Measurements from ENCODE around the gene POLR3A. TPM values are rescaled to one million over a fixed set of nuclear protein-coding genes. Genes with fewer than 3 reads are reported as not detected.

POLR3A gene
- total and polyA plus RNA-seq, 2 of the 13 experiments (the other 11 are each of a cell fraction or from before 2014, with no cell fraction given) = 13.6 to 19.2 TPM

DNA sequence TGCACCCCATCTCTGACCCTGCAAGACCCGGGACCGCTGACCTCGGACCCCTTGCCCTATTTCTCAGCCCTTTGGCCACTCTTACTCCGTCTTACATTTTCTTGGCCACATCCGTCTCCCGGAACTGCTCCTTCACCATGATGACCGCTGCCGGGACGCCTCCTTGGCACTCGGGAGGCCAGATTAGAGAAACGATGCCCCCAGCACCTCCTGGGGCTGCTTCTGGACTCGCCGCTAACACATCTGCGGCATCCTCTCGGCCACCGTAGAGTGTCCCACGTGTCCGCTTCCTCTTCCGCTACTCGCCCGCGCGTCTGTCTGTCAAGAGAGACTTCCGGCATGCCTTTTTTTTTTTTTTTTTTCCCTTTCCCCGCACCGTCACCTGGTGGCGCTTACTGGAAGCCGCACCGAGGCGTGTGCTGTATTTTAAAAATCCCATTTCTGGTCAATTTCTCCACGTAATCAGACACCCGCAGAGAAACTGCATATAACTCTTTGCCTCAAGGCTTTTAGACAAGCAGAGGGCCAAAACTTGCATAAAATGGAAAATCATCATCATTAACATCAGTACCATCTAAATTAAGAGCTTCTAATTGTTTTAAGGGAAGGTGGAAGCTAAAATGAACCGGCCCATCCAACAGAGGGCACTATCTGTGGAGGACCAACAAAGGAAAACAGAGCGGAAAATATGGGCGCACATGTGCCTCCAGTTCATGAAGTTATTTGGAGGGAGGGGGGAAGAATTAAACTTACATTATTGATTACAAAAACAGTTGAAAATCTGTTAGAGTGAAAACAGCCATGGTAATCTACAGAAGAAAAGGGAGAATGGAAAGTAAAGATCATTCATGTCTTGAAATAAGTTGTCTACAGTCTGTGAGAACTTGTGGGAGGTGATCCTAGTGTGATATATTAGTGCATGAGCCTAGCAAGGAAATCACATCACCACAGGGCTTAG lies at the start of gene POLR3A (continued):
- TF ChIP-seq PAXIP1 (CRISPR knock-in tag; conservative IDR thresholded peaks at IDR 0.05) (peak; percentile 31; the same call in 1 of the 2 replicates), SALL2 (CRISPR knock-in tag; IDR thresholded peaks at IDR 0.05) (peak; percentile 73; the same call in 1 of the 2 replicates), CBFB (CRISPR knock-in tag; IDR thresholded peaks at IDR 0.05) (peak; percentile 52), ZNF207 (IDR thresholded peaks at IDR 0.05; ENCODE audit: borderline replicate concordance) (no peak), SATB2 (CRISPR knock-in tag; IDR thresholded peaks at IDR 0.05) (0 out of 2 replicates have a peak, but pooled peaks have one; percentile 52), MED1 (CRISPR knock-in tag; IDR thresholded peaks at IDR 0.05) (peak; percentile 36; the same call in 1 of the 2 replicates), RFX1 (IDR thresholded peaks at IDR 0.05) (no peak), ZNF816 (CRISPR knock-in tag; IDR thresholded peaks at IDR 0.05; ENCODE audit: borderline replicate concordance) (peak; percentile 9; the same call in 1 of the 2 replicates), ZNF772 (CRISPR knock-in tag; IDR thresholded peaks at IDR 0.05) (peak; percentile 73; the same call in 1 of the 2 replicates), KDM2A (CRISPR knock-in tag; IDR thresholded peaks at IDR 0.05; ENCODE audit: borderline replicate concordance, low read depth) (peak; percentile 75), BORCS8-MEF2B (CRISPR knock-in tag; IDR thresholded peaks at IDR 0.05) (peak; percentile 62; the same call in 1 of the 2 replicates), RARA (CRISPR knock-in tag; IDR thresholded peaks at IDR 0.05) (no peak), E2F1 (CRISPR knock-in tag; IDR thresholded peaks at IDR 0.05) (peak; percentile 48; the same call in 1 of the 2 replicates), MAZ (IDR thresholded peaks at IDR 0.05; ENCODE audit: borderline replicate concordance, low read depth, low read length) (0 out of 2 replicates have a peak, but pooled peaks have one; percentile 9), MAZ (CRISPR knock-in tag; IDR thresholded peaks at IDR 0.05; ENCODE audit: low read depth) (no peak; the same call in none of the 2 replicates), ZNF446 (CRISPR knock-in tag; IDR thresholded peaks at IDR 0.05) (no peak)
- TF ChIP-seq, protein P1, sequence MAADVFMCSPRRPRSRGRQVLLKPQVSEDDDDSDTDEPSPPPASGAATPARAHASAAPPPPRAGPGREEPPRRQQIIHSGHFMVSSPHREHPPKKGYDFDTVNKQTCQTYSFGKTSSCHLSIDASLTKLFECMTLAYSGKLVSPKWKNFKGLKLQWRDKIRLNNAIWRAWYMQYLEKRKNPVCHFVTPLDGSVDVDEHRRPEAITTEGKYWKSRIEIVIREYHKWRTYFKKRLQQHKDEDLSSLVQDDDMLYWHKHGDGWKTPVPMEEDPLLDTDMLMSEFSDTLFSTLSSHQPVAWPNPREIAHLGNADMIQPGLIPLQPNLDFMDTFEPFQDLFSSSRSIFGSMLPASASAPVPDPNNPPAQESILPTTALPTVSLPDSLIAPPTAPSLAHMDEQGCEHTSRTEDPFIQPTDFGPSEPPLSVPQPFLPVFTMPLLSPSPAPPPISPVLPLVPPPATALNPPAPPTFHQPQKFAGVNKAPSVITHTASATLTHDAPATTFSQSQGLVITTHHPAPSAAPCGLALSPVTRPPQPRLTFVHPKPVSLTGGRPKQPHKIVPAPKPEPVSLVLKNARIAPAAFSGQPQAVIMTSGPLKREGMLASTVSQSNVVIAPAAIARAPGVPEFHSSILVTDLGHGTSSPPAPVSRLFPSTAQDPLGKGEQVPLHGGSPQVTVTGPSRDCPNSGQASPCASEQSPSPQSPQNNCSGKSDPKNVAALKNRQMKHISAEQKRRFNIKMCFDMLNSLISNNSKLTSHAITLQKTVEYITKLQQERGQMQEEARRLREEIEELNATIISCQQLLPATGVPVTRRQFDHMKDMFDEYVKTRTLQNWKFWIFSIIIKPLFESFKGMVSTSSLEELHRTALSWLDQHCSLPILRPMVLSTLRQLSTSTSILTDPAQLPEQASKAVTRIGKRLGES (CRISPR knock-in tag; IDR thresholded peaks at IDR 0.05; ENCODE audit: borderline replicate concordance) = no peak
